HepG2 (cell line): ENCODE measurements around the gene AADACL4. TPM values are rescaled to one million over a fixed set of nuclear protein-coding genes. Genes with fewer than 3 reads are reported as not detected.

ENCODE experiments used
- ARNTL ChIP-seq: sonication (generic); formaldehyde crosslinking; IDR thresholded peaks from 2 replicates; pipeline ENCODE4 v1.4.0; 2020; ENCODE audit warnings: mild to moderate bottlenecking, missing genetic modification reagents
- CC2D1A ChIP-seq: sonication (generic); formaldehyde crosslinking; IDR thresholded peaks from 2 replicates; pipeline ENCODE4 v1.8.1; 2023; ENCODE audit warnings: mild to moderate bottlenecking, missing genetic modification reagents
- CERS6 ChIP-seq: sonication (generic); formaldehyde crosslinking; IDR thresholded peaks from 2 replicates; pipeline ENCODE4 v1.5.0; 2020; ENCODE audit warnings: missing genetic modification reagents
- CREB1 ChIP-seq, 2 experiments: fragments of 450-650 bp in 1 of 2; IDR thresholded peaks; 2 replicates each; pipeline ENCODE4 v1.6.1; 2016 to 2017; ENCODE audit warnings: control low read depth in 1 of 2, mild to moderate bottlenecking in 1 of 2, missing compliant biosample characterization in 1 of 2, missing genetic modification characterization in 1 of 2
- HES4 ChIP-seq: sonication (generic); formaldehyde crosslinking; IDR thresholded peaks from 2 replicates; pipeline ENCODE4 v1.9.0; 2021; ENCODE audit warnings: mild to moderate bottlenecking, missing genetic modification reagents, borderline replicate concordance
- IKZF4 ChIP-seq: sonication (generic); formaldehyde crosslinking; IDR thresholded peaks from 2 replicates; pipeline ENCODE4 v1.5.1; 2020; ENCODE audit warnings: borderline replicate concordance, mild to moderate bottlenecking, low read depth, missing genetic modification reagents; ENCODE audit errors: not compliant biosample characterization
- KAT2B ChIP-seq: fragments of 150-350 bp; IDR thresholded peaks from 2 replicates; pipeline ENCODE4 v1.6.1; 2014; ENCODE audit warnings: low read depth, low read length, borderline replicate concordance
- KLF13 ChIP-seq: sonication (generic); formaldehyde crosslinking; IDR thresholded peaks from 2 replicates; pipeline ENCODE4 v1.4.0; 2020; ENCODE audit warnings: mild to moderate bottlenecking, missing genetic modification reagents
- MTERF4 ChIP-seq: sonication (generic); formaldehyde crosslinking; IDR thresholded peaks from 2 replicates; pipeline ENCODE4 v1.8.0; 2023; ENCODE audit warnings: mild to moderate bottlenecking, missing genetic modification reagents
- ZBTB43 ChIP-seq: sonication (generic); formaldehyde crosslinking; conservative IDR thresholded peaks from 2 replicates; pipeline ENCODE4 v1.4.0; 2020; ENCODE audit warnings: missing genetic modification reagents
- ZEB1 ChIP-seq: IDR thresholded peaks from 2 replicates; pipeline ENCODE4 v1.6.1; 2012; ENCODE audit warnings: mild to moderate bottlenecking, low read depth, inconsistent platforms; ENCODE audit not compliant: insufficient replicate concordance
- polyA plus RNA-seq, 8 experiments: library from polyadenylated mRNA; depleted of rRNA in 3 of 8; stranded (reverse) in 7 of 8; unstranded in 1 of 8; fragments of >200 nt; fragmentation: Illumina TruSeq in 4 of 8; extraction: Trizol in 4 of 8; gene quantifications; 2 replicates each; pipeline versions ENCODE4 v1.2.1 to v1.2.3, GENCODE V29; 2011 to 2016; ENCODE audit warnings: low read depth in 4 of 8, missing spikeins in 1 of 8, mixed read lengths in 1 of 8; ENCODE audit not compliant: insufficient read depth in 1 of 8
- total RNA-seq, 5 experiments: library from RNA; depleted of rRNA; stranded (reverse); fragments of >200 nt; fragmentation: Illumina TruSeq; extraction: Trizol; gene quantifications; 2 replicates each; pipeline ENCODE4 v1.2.3, GENCODE V29; 2016; ENCODE audit warnings: low read depth in 1 of 5
- TF ChIP-seq, protein P1 (sequence below): sonication (generic); formaldehyde crosslinking; IDR thresholded peaks from 2 replicates; pipeline ENCODE4 v1.8.1; 2023; ENCODE audit warnings: mild to moderate bottlenecking, missing genetic modification reagents
- TF ChIP-seq, protein P2 (sequence below), 2 experiments: sonication (generic) in 1 of 2; formaldehyde crosslinking in 1 of 2; IDR thresholded peaks; 2 replicates each; pipeline versions ENCODE4 v1.6.1 to v1.9.0; 2014 to 2022; ENCODE audit warnings: antibody characterized with exemption in 1 of 2, borderline replicate concordance in 1 of 2, inconsistent platforms in 1 of 2, low read depth in 1 of 2, missing genetic modification reagents in 1 of 2
- TF ChIP-seq, protein P3 (sequence below): IDR thresholded peaks from 2 replicates; pipeline ENCODE4 v1.6.1; 2016; ENCODE audit warnings: control low read depth

Gene AADACL4
- total and polyA plus RNA-seq, 2 of the 13 experiments (the other 11 are each of a cell fraction or from before 2014, with no cell fraction given), result not detected

DNA sequence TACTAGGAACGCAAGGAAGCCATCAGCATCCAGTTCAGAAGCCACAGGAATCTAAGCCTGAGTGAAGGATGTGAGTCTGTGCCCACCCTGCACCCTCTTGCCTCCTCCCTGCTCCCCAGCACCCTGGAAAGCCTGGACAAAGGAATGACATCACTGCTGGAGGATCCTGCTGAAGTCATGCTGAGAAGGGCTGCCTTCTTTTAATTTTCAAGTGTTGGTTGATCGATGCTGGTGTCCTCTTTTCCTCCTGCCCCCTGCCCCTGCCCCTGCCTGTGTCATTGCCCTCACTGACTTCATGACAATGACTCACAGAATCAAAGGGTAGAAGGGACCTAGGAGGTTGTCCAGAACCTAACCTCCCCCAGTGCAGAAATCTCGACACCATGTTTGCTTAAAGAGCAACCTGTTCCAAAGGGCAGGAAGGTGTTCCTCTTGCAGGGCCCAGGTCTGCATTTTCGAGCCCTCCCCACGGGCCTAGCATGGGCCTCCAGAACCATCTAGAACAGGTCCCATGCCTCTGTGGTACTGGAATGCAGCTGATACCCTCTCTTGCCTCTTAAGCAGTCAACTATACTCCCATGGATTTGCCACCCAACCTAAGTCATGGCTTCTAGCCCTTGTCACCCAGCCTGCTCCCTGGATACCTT lies 35.5 kb upstream of the AADACL4 start (continued):
- TF ChIP-seq, protein P1, sequence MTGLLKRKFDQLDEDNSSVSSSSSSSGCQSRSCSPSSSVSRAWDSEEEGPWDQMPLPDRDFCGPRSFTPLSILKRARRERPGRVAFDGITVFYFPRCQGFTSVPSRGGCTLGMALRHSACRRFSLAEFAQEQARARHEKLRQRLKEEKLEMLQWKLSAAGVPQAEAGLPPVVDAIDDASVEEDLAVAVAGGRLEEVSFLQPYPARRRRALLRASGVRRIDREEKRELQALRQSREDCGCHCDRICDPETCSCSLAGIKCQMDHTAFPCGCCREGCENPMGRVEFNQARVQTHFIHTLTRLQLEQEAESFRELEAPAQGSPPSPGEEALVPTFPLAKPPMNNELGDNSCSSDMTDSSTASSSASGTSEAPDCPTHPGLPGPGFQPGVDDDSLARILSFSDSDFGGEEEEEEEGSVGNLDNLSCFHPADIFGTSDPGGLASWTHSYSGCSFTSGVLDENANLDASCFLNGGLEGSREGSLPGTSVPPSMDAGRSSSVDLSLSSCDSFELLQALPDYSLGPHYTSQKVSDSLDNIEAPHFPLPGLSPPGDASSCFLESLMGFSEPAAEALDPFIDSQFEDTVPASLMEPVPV (CRISPR knock-in tag), result 0 out of 2 replicates have a peak, but pooled peaks have one; percentile 50
- TF ChIP-seq ZEB1 (no peak), KLF13 (no peak), KAT2B (no peak; the same call in 1 of the 2 replicates), CREB1 (IDR thresholded peaks at IDR 0.05) (peak; percentile 51; the same call in 1 of the 2 replicates), CREB1 (CRISPR knock-in tag; IDR thresholded peaks at IDR 0.05) (peak; percentile 70), ARNTL (CRISPR knock-in tag) (no peak), CERS6 (no peak), ZBTB43 (CRISPR knock-in tag) (no peak), HES4 (CRISPR knock-in tag) (no peak), MTERF4 (CRISPR knock-in tag) (no peak), CC2D1A (CRISPR knock-in tag) (no peak), IKZF4 (peak; percentile 20)
- TF ChIP-seq, protein P2, sequence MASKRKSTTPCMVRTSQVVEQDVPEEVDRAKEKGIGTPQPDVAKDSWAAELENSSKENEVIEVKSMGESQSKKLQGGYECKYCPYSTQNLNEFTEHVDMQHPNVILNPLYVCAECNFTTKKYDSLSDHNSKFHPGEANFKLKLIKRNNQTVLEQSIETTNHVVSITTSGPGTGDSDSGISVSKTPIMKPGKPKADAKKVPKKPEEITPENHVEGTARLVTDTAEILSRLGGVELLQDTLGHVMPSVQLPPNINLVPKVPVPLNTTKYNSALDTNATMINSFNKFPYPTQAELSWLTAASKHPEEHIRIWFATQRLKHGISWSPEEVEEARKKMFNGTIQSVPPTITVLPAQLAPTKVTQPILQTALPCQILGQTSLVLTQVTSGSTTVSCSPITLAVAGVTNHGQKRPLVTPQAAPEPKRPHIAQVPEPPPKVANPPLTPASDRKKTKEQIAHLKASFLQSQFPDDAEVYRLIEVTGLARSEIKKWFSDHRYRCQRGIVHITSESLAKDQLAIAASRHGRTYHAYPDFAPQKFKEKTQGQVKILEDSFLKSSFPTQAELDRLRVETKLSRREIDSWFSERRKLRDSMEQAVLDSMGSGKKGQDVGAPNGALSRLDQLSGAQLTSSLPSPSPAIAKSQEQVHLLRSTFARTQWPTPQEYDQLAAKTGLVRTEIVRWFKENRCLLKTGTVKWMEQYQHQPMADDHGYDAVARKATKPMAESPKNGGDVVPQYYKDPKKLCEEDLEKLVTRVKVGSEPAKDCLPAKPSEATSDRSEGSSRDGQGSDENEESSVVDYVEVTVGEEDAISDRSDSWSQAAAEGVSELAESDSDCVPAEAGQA (IDR thresholded peaks at IDR 0.05; ENCODE audit: low read depth), result no peak; the same call in 1 of the 2 replicates
- TF ChIP-seq, protein P2 (CRISPR knock-in tag; IDR thresholded peaks at IDR 0.05; ENCODE audit: borderline replicate concordance), result no peak
- TF ChIP-seq, protein P3, sequence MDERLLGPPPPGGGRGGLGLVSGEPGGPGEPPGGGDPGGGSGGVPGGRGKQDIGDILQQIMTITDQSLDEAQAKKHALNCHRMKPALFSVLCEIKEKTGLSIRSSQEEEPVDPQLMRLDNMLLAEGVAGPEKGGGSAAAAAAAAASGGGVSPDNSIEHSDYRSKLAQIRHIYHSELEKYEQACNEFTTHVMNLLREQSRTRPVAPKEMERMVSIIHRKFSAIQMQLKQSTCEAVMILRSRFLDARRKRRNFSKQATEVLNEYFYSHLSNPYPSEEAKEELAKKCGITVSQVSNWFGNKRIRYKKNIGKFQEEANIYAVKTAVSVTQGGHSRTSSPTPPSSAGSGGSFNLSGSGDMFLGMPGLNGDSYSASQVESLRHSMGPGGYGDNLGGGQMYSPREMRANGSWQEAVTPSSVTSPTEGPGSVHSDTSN (CRISPR knock-in tag), result no peak
